BJ (cell line): ENCODE data around the gene SSTR1. TPM values are rescaled to one million over a fixed set of nuclear protein-coding genes. Genes with fewer than 3 reads are reported as not detected.

ENCODE experiments used
- CTCF ChIA-PET: fragments of 350-600 bp; formaldehyde crosslinking; extraction: SDS; loops from one replicate; lab custom pipeline; 2021; ENCODE audit warnings: antibody characterized with exemption, inconsistent platforms; lab: Yijun Ruan, JAX
- POLR2A ChIA-PET: fragments of 300-600 bp; sonication (Branson Sonifier 250); formaldehyde crosslinking; extraction: SDS; loops from one replicate; lab custom pipeline; 2021; ENCODE audit warnings: antibody characterized with exemption; lab: Charles Lee
- DNase-seq: peaks from one replicate; pipeline ENCODE4 v3.0.0-alpha.2; 2011; ENCODE audit warnings: low read depth
- H3K27me3 ChIP-seq: 2 replicates; pipeline ENCODE4 v1.6.0; 2011; ENCODE audit warnings: low read length; ENCODE audit not compliant: control insufficient read depth, insufficient read depth
- H3K36me3 ChIP-seq: 2 replicates; pipeline ENCODE4 v1.5.1; 2011; ENCODE audit warnings: low read length; ENCODE audit not compliant: control insufficient read depth, insufficient read depth
- H3K4me3 ChIP-seq: 2 replicates; pipeline ENCODE4 v1.5.1; 2011; ENCODE audit warnings: low read depth, mild to moderate bottlenecking, control low read depth, low read length
- polyA plus RNA-seq: library from polyadenylated mRNA; depleted of rRNA; stranded (reverse); fragments of >200 nt; gene quantifications from 2 replicates; pipeline ENCODE4 v1.2.3, GENCODE V29; 2011
- TF ChIP-seq, protein P1 (sequence below): IDR thresholded peaks from 2 replicates; pipeline ENCODE4 v1.5.1; 2011; ENCODE audit warnings: low read depth, mild to moderate bottlenecking, control low read depth, inconsistent platforms, low read length, moderate library complexity; ENCODE audit not compliant: insufficient read depth

The SSTR1 gene
- polyA plus RNA-seq, 1 experiment: 55.9 TPM

DNA sequence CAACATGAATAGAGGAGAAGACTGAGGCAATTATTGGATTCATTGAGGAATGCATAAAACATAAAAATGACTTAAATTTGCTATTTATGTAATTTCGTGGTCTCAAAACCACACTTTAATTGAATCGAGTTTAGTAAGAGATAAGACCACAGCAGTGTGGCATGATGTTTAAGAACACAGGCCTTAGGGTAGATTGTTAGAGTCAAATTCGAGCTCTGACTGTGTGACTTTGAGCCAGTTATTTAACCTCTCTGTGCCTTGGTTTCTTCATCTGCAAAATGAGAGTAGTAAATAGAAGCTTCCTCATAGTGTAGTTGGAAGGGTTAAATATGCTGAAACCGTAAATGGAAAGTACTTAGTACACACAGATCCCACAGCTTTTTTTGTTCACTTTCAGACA is 9.3 kb upstream of the SSTR1 start:
- no peaks in the 10 kb centered on the region for H3K27me3 ChIP-seq
- TF ChIP-seq, protein P1, sequence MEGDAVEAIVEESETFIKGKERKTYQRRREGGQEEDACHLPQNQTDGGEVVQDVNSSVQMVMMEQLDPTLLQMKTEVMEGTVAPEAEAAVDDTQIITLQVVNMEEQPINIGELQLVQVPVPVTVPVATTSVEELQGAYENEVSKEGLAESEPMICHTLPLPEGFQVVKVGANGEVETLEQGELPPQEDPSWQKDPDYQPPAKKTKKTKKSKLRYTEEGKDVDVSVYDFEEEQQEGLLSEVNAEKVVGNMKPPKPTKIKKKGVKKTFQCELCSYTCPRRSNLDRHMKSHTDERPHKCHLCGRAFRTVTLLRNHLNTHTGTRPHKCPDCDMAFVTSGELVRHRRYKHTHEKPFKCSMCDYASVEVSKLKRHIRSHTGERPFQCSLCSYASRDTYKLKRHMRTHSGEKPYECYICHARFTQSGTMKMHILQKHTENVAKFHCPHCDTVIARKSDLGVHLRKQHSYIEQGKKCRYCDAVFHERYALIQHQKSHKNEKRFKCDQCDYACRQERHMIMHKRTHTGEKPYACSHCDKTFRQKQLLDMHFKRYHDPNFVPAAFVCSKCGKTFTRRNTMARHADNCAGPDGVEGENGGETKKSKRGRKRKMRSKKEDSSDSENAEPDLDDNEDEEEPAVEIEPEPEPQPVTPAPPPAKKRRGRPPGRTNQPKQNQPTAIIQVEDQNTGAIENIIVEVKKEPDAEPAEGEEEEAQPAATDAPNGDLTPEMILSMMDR: no peak
- no peak overlapping the region for H3K4me3 ChIP-seq
- CTCF ChIA-PET: interaction anchor here (0.6 to 4.3 kb wide), 9 partner anchors 9 to 295 kb away, joined by 3 to 18 read pairs (median 6); partner anchors contain the start of gene SSTR1
- no peaks in the 10 kb centered on the region for H3K36me3 ChIP-seq
- no peak for DNase-seq
- POLR2A ChIA-PET: no interaction called here

DNA sequence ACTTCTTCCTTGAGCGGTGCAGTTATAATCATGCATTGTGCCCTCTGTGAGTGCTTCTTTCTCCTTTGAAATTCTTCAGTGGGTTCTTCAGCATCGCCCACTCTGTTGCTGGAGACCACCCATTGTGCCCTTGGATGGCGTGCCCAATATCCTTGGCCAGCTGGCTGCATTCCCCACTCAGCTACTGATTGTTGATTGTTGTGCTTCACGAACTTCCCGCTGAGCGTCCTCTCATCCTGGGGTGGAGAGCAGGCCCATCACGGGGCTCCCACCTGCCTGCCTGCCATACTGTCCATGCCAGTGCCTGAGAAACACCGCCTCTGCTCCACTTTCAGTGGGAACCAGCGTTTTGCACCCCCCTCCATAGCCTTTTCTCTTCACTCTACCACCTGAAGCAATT is 8.6 kb upstream of the SSTR1 start:
- H3K4me3 ChIP-seq: no peak overlapping the region
- no peak for DNase-seq
- no peaks in the 10 kb centered on the region for H3K36me3 ChIP-seq
- CTCF ChIA-PET: interaction anchor here (0.8 to 4.3 kb wide), 5 partner anchors 9 to 296 kb away, joined by 3 to 17 read pairs (median 11); partner anchors contain the start of gene SSTR1
- POLR2A ChIA-PET: no interaction called here
- TF ChIP-seq, protein P1: no peak
- H3K27me3 ChIP-seq: no peaks in the 10 kb centered on the region

DNA sequence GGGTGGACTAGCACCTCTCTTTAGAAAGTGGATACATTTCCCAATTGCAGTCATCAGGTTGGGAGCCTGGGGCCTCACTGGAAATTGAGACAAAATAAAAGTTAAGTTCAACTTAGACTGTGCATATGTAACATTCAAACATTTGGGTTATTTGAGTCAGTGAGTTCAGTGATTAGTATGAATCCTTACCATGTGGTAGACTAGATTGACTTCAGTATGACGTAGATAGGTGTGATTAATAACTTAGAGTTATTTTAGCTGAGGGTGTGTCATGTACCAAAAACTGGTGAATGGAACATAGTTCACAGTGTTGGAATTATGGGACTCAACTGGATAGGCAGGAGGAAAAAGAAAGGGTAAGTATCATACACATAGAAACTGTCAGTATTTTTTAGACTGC is 8.0 kb upstream of the SSTR1 start:
- Histone ChIP-seq H3K36me3 (no peaks in the 10 kb centered on the region), H3K4me3 (no peak overlapping the region), H3K27me3 (no peaks in the 10 kb centered on the region)
- TF ChIP-seq, protein P1: no peak
- DNase-seq: no peak
- POLR2A ChIA-PET: interaction anchor here (0.5 kb wide), 1 partner anchor 22 kb away, joined by 3 read pairs; no protein-coding TSS in a partner anchor
- CTCF ChIA-PET: interaction anchor here (0.6 to 4.3 kb wide), 2 partner anchors 9 to 400 kb away, joined by 4 to 17 read pairs; partner anchors contain the start of gene SSTR1

DNA sequence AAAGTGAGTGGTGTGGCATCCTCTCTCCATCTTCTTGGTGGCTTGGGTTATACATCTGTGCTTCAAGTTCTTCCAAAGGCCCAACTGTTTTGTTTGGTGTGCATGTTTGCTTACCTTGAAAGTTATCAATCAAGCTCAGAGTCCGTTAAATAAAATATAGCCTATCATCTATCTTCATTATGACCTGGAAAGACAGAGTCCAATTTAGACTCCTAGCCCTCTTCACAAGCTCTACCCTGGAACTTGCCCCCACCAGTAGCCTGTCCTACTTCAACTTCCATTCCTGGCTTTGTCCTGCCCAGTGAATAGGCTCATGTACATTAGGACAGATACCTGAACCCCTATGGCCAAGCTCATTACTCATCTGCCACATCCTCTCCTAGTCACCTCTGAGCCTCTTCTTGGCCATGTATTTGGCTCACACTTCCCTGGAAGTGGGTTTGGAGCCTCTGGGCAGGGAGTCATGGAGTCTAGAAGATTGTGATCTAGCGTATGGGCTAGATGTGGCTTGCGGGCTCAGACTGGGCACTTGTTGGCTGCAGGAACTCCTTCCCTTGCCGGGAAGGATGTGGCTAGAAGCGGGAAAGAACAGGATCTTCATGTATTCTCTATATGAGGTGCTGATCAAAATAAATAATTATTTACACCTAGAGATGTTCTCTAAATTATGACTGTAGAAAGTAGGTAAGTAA is 6.4 kb upstream of the SSTR1 start:
- DNase-seq: no peak
- CTCF ChIA-PET: no interaction called here
- TF ChIP-seq, protein P1: no peak
- Histone ChIP-seq H3K27me3 (no peaks in the 10 kb centered on the region), H3K4me3 (no peak overlapping the region), H3K36me3 (no peaks in the 10 kb centered on the region)
- POLR2A ChIA-PET: no interaction called here

DNA sequence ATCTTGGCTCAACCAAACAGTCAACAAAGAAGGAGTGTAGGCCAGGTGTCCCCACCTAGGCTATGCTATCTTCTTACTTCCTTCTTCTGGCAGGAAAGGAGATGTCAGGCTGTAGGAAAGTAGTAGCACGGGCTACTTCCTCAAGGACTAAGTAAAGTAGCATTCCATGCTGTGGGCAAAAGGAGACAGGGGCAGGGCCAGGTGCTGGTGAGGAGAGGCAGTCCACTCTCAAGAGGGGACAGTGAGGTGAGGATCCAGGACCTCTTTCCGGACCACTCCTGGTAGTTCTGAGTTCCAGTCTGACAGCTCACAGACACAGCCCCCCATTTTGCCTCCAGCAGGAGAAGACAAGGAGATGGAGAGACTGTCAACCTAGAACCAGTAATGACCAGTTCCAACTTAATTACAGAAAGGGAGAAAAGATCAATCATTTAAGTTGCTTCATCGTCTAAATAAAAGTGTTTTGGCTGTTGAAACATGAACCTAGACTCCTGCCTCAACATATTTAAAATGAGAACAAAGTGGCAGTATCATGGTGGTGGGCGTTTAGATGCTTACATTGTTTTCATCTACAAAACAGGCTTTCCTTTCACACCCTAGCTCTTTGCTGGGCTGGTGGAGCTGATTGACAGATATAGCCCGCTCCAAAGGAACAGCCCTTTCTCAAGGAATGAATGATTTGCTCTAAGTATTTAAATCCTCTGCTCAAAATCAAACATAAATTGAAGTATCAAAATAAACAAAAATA is 5.1 kb upstream of the SSTR1 start:
- ChIA-PET CTCF (no interaction called here), POLR2A (no interaction called here)
- no peak for DNase-seq
- TF ChIP-seq, protein P1: no peak
- Histone ChIP-seq H3K27me3 (no peaks in the 10 kb centered on the region), H3K4me3 (no peak overlapping the region), H3K36me3 (no peaks in the 10 kb centered on the region)
